GM19043 (cell line): ENCODE measurements around the gene MEF2D.

Source experiments
- ATAC-seq: cut with Tn5 transposase; IDR thresholded peaks from one replicate; pipeline ENCODE4 v1.9.1; 2021; ENCODE audit warnings: low read depth; ENCODE audit not compliant: unreplicated experiment

MEF2D gene

GRCh38 chr1:156502391-156502893, 1.9 kb upstream of the MEF2D start:
- ATAC-seq: no peak

GRCh38 chr1:156500793-156501506, 375 bp upstream of the MEF2D start:
- ATAC-seq: peak; percentile 42

DNA sequence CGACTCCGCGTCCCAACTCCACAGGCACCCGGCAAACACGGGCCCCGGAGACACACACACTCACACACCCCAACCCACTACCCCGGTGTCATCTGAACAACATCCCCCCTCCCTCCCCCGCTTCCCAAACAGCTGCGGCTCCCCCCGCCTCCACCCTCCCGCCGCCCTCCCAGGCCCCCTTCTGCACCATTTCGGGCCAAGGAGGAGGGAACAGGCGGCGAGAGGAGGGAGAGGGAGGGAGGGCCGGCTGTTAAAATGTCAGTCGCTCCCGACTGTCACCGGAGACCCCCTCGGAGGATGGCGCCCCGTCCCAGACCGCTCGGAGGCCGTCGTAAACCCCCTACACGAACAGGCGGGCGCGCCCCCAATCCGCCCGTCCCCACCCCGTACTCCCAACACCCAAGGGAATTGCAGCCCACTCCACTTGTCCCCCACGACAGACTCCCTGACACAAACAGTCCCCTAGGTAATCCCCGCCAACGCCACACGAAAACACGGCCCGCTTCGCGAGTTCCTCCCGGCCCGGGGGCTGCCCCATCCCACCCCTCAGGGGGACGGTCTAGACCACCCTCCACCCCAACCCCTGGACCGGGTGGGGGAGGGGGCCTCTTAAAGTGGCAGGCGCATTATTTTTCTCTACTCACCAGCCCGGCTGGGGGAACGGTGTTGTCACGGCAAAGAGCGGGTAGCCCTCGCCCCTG, 583 bp downstream of the MEF2D start:
- ATAC-seq: no peak

DNA sequence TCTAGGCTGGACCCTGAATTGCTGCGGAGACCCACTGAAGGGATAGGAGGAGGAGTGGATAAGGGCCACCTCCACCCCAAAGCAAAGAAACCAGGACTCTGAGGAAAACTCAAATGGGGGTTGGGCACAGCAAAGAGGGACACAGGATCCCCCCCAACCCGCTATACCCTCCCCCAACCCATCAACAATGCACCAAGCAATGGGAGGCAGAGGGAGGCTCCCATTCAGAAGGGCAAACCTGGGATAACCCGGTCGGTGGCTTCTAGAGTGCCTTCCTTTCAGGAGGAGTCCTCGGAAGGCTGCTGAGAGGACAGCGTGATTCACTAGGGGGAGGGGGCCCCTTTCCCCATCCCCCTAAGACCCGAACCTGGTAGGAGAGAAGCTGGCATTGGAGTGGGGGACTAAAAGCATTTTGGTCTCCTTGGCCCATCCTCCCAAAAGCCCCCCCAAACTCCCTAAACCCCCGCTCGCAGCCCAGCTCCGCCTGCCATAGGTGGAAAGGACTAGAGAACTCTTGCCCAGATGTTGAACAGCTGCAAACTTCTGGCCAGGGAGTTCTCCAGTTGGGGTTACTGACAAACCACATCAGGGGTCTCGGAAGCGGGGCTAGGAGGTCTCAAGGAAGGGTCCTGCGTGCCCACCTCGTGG, 1.3 kb downstream of the MEF2D start:
- no peak for ATAC-seq

DNA sequence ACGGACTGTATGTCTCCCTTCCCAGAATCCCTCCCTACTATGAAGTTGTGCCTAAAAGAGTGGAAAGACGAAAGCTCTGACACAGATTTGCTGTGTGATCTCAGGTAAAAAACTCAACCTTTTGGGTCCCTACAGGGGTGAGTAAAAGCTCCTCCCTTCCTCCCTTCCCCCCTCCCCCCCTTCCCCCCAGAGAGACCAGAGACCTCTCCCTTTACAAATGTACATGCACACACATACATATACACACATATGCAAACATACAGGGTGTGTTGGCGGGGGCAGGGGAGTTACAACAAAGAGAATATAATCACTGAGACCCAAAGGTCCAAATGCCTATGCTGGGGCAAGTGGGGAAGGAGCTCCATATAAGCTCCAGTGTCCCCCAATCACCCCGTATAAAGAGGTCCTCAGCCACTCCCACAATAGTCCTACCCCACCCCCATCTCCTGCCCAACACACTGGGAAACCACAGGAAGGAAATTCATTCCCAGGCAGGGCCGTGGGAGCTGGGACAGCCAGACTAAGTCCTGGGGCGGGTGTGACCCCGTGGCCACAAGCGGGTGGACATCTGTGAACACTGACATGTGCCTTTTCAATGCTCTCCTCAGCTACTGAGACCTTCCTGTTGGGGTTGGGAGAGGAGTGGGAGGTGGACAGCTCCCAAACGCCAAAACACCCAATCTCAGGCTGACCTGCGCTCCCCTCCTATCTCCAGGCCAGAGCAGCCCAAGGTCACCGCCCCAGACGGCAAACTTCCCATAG, 2.0 kb downstream of the MEF2D start:
- ATAC-seq: no peak

DNA sequence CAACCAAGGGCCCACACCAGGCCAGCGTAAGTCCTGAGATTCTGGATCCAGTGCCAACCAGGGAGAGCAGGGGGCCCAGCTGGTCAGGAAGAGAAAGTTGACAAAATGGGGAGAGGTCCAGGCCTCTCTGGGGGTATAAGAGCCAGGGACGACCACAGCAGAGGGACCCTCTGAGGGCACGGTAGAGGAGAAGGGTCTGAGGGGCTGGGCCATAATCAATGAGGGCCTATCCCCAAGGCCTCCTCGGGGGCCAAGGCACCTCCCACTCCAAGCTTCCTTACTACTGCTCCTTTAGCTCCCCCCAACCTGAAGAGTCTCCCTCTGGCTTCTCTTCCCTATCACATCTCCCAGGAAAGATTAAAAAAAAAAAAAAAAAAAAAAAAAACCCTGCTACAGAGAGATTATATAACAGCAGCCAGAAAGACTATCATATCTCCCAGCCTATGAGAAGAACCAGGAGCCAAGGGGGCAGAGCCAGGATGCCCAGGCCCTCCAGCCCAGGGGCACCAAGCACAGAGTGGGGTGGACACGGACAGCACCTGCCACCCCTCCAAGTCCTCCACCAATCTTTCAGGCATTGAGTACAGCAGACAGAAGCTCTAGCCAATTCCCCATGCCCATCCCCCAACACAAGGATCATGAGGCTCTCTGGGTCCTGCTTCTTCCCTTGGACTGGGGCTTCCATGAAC, 2.7 kb downstream of the MEF2D start:
- no peak for ATAC-seq

GRCh38 chr1:156497078-156497742, 3.4 kb downstream of the MEF2D start:
- no peak for ATAC-seq

- no peak for ATAC-seq
Measured at GRCh38 chr1:156496211-156496761, 4.3 kb downstream of the MEF2D start.

DNA sequence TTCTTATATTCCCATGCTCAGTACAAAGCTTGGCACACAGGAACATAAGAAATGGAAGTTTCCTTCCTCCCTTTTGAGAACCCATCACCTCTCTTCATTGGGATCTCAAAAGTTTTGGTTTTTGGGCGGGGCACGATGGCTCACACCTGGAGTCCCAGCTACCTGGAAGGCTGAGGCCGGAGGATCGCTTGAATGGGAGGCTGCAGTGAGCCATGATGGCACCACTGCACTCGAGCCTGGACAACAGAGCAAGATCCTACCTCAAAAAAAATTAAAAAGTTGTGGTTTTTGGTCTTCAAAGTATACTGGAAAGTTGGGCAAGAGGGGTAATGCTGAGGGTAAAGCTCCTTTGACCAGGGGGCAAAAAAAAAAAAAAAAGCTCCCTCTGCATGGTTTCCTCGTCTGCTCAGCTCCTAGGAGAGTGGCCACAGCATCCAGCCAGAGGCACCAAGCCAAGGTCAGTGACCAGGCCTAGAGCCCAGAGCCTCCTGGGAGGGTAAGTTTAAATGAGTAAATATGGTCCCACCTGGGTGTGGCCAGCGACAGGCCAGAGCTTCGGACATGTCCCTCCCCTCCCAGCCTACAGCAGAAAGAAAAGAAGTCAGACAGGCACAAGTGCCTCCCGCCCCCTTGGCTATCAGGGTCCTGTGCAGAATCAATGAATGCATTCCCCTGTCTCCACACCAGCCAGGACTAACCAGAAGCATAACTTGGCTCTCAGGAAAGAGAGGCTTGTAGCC, 5.0 kb downstream of the MEF2D start:
- no peak for ATAC-seq

GRCh38 chr1:156494309-156494895, 6.2 kb downstream of the MEF2D start:
- ATAC-seq: no peak

DNA sequence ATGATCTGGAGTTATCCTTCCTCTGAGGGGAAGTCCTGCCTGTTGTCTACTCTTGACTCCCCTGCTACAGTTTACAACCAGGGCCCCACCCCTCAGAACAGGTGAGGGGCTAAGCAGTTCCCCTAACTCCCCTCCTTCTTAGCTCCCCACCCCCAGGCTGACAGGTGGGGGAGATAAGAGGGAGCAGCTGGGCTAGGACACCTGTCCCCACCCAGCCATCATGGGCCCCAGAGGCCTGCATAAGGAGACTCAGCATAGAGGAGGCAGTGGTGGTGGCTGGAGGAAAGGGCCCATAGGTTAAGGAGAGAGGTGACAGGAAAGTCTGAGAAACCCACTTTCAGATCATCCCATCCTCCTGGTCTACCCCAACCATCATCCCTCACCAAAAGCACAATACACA, 6.8 kb downstream of the MEF2D start:
- ATAC-seq: no peak

- ATAC-seq: no peak
Measured at GRCh38 chr1:156493154-156493631, 7.4 kb downstream of the MEF2D start.

DNA sequence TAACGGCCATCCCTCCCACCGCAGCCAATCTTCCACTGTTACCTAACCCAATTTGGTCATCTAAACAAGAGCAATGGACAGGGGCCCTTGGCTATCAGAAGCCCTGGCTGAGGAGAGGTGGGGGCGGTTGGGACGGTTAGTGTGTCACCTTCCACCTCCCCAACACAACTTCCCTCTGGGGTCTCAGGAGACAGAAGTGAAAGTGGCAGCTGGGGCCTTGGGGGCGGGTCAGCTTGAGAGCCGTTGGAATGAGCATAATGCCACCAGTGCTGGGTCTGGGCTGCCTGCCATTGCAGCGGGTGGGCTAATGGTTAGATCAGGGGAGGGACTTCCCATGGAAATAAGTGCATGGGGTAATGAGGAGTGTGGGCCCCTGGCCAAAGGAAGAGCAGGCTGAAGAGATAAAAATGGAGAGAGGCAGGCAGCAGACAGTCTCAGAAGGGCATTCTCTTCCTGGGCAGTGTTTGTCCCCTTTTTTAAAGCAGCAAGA, 7.9 kb downstream of the MEF2D start:
- ATAC-seq: no peak

DNA sequence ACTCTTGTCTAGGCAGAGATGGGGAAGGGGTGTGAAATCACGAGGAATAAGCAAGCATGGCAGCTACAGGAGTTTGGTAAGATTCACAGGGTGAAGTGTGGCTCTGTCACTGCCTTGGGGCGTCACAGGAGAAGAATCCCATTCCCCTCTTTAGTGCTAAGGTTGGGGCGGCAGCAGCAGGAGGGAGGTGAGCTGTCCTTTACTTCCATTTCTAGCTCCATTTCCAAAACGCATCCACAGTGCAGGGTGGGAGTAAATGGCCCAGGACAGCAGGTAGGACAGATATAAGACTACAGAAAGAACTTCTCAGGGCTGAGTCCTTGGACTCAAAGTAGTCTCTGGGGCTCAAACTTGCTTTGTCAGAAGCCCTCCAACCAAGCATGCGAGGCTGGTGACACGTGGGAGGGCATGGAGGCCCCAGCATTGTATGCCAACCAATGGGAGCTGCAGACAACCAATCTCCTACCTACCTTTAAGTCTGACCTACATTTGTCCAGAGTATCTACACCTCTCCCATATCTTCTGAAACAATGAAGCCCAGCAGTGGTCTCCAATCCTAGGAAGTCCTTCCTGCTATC, 8.5 kb downstream of the MEF2D start:
- no peak for ATAC-seq

- ATAC-seq: no peak
Measured at GRCh38 chr1:156491151-156491949, 9.2 kb downstream of the MEF2D start.

GRCh38 chr1:156490401-156491032, 10.1 kb downstream of the MEF2D start:
- no peak for ATAC-seq

DNA sequence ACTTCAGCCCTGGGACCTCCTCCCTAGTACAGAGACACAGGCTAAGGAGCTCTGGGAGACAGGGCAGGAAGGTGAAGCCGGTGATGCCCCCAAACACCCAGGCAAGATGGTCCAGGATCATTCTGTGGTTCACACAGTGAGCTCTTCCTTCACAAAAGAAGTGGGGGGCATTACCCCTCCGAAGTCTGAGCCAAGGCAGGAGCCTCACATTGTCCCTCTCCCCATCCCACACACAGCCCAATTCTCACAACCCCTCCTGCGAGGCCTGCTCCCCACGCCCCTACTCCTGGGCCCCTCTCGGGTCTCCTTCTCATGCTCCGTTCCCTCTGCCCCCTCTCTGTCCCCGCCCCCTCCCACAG, 10.7 kb downstream of the MEF2D start:
- ATAC-seq: no peak
